ENCODE measurements around the gene IPO4.

IPO4 gene

DNA sequence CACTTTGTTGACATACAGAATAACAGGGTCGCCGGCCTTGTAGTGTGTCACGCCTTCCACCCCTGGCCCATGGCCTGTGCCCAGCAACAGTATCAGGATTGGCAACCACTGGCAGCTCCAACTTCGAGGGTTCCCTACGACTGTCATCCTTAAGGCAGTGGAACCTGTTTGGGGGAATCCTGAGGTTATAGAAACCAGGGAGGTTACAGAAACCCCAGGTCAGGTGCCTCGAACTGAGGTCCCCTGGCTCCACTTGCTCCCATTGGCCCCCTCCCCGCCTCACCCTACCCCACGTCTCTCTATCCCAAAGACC is 6.2 kb upstream of the IPO4 start:
- no peak for DNase-seq (ENCODE audit: low spot score)
- TF ChIP-seq, protein P1, sequence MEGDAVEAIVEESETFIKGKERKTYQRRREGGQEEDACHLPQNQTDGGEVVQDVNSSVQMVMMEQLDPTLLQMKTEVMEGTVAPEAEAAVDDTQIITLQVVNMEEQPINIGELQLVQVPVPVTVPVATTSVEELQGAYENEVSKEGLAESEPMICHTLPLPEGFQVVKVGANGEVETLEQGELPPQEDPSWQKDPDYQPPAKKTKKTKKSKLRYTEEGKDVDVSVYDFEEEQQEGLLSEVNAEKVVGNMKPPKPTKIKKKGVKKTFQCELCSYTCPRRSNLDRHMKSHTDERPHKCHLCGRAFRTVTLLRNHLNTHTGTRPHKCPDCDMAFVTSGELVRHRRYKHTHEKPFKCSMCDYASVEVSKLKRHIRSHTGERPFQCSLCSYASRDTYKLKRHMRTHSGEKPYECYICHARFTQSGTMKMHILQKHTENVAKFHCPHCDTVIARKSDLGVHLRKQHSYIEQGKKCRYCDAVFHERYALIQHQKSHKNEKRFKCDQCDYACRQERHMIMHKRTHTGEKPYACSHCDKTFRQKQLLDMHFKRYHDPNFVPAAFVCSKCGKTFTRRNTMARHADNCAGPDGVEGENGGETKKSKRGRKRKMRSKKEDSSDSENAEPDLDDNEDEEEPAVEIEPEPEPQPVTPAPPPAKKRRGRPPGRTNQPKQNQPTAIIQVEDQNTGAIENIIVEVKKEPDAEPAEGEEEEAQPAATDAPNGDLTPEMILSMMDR (IDR thresholded peaks at IDR 0.05), result no peak
- Histone ChIP-seq H3K27ac (peak overlapping the region; percentile 96), H3K4me3 (peak overlapping the region; percentile 89)

DNA sequence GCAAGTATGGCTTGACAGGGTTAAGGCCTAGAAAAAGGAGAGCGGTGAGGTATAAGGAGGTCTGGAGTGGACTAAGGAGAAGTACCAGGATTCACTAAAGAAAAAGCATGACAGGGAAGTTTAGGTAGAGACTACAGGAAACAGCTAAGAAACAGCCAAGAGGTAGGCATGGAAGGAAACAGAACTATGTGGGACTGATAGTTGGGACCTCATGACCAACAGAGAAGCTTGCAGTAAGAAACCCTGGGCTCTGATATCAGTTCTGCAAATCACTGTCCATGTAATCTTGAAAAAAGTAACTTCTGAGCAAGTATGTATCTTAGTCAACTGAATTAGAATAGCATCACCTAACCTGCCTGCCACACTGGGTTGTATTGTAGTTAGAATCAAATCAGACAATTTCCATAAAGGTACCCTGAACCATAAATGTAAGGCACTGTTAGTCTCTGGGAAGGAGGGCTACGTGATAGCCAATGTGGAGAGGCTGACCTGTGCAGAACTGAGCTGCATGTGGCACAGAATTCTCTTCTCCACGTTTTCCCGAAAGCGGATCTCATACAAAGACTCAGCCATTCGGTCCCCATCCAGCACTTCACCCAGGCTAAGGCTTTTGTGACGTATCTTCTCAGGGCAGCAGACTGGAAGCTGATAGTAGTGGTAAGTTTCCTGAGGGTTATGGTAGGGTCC is 5.7 kb upstream of the IPO4 start:
- H3K27ac ChIP-seq, result peak overlapping the region; percentile 96
- no peak for DNase-seq (ENCODE audit: low spot score)
- H3K4me3 ChIP-seq, result peak overlapping the region; percentile 89
- TF ChIP-seq, protein P1 (IDR thresholded peaks at IDR 0.05), result no peak

DNA sequence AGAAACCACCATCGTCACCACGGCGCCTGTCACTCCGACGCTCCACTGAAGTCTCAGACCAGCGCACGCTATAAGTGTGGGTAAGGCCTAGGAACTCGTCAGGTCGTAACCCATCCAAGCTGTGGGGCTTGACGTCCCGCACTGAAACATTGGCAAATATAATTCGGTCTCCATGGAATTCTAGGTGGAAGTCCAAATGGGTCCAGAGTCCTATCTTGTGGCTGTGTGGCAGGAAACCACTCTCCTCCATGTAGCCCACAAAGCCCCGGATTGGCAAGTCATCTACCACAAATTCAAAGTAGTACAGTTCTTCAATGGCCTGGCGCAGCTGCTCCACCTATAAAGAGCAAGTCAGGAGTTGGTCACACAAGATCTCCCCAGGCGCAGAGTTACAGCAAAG is 4.3 kb upstream of the IPO4 start:
- no peak for DNase-seq (ENCODE audit: low spot score)
- Histone ChIP-seq H3K27ac (no peak overlapping the region), H3K4me3 (no peak overlapping the region)
- TF ChIP-seq, protein P1 (IDR thresholded peaks at IDR 0.05), result no peak

DNA sequence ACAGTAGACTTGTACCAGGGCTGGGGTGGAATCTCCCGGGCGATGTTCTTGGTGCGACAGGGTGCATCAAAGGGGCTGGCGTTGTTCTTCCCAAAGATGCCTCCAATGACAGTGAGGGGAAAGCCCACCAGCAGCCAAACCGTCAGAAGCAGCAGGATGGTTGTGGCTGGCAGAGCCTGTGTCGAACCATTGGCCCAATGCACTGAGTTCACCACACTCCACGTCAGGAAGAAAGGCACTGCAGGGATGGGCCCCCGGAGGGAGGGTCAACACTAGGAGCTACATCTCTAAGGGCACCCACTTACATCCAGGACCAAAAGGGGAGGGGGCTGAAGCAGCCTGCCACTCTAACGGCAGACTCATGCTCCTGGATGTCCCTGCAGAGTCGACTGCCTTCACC is 1.8 kb upstream of the IPO4 start:
- TF ChIP-seq, protein P1 (IDR thresholded peaks at IDR 0.05), result no peak
- Histone ChIP-seq H3K4me3 (no peak overlapping the region), H3K27ac (no peak overlapping the region)
- no peak for DNase-seq (ENCODE audit: low spot score)

DNA sequence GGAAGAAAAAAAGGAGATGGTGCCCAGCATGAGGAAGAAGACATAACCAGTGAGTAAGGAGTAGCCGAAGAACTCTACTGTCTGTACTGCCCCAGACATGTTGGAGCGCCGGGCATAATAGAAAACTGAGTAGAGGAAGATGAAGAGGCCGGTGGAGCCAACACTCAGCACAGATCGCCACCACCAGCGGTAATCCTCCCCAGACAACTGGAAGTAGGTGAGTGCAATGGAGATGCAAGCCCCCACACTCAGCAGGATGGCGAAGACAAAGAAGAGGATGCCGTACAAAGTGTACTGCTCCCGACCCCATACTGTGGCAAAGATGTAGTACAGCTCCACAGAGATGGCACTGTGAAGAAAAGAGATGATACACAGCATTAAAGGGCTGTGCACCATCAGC is 844 bp upstream of the IPO4 start:
- TF ChIP-seq, protein P1 (IDR thresholded peaks at IDR 0.05), result no peak
- no peak for DNase-seq (ENCODE audit: low spot score)
- Histone ChIP-seq H3K27ac (no peak overlapping the region), H3K4me3 (no peak overlapping the region)

DNA sequence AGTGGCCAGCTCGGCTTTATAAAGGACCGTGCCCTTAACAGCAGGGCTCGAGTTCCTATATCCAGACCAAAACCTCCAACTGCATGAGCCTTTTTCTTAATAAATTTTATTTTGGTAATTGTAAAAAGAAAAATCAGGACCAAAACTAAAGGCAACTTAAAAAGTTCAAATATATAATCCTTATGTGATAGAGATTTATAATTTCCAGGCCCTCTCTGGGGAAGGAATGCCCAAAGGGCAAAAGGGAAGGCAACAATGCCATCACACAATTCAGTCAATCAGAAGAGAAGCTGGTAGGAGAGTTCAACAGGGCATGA is 401 bp upstream of the IPO4 start:
- TF ChIP-seq, protein P1 (IDR thresholded peaks at IDR 0.05), result no peak
- DNase-seq (ENCODE audit: low spot score), result no peak
- H3K27ac ChIP-seq, result peak overlapping the region in 1 of 2 donors; percentile 88
- peak overlapping the region; percentile 90 for H3K4me3 ChIP-seq

DNA sequence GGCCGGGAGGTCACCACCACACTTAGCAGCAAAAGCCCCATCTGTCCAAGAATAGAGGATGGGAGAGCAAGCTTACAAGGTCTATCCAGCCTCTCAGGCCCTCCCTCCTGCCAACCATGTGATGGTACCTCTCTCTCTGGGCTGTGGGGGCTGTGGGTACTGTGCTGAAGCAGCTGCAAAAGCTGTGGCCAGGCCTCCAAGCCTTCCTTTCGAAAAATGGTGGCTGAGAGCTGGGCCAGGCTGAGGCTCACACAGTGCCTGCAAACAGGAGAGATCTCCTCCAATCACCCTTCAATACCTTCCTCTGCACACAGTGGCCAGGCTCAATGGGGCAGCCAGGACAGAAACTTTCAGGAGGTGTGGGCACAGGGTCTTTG is 1.1 kb downstream of the IPO4 start:
- Histone ChIP-seq H3K4me3 (peak overlapping the region; percentile 90), H3K27ac (peak overlapping the region in 1 of 2 donors; percentile 88)
- TF ChIP-seq, protein P1 (IDR thresholded peaks at IDR 0.05), result no peak
- DNase-seq (ENCODE audit: low spot score), result peak; percentile 72
